ENCODE results near the gene CHMP4A. TPM values are rescaled to one million over a fixed set of nuclear protein-coding genes. Genes with fewer than 3 reads are reported as not detected.
"Not testable (repeated sequence)": the region's sequence is repeated elsewhere in the genome, so short reads cannot be mapped to it uniquely, and the experiment has no call there.

Gene CHMP4A
- total RNA-seq, 4 donors from 2014 or later, result 51.8 to 82.7 (median 64.7) TPM

GRCh38 chr14:24219080-24219479 lies 5.8 kb upstream of the CHMP4A start:
- ATAC-seq (ENCODE audit: low FRiP score) (no peak), DNase-seq (ENCODE audit: low spot score) (no peak)
- TF ChIP-seq CTCF (IDR thresholded peaks at IDR 0.05), result no peak

DNA sequence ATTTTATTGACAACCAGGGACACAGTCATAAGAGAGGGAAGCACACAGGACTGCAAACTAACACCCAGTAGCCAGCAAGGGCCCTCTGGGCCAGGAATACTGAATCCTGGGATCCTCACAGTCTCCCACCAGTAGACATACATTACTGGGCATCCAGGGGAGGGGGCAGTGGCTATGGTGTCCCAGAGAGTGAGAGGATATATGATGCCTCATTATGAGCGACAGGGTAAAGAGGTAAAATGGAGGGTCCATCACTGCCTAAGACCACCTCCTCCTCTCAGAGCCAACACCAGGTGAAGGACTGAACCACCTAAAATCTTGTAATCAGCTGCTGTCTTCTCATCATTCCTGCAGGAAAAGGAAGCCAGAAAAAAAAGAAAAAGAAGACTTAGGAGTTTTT lies 3.6 kb upstream of the CHMP4A start:
- DNase-seq (ENCODE audit: low spot score); ATAC-seq (ENCODE audit: low FRiP score): not testable (repeated sequence)

DNA sequence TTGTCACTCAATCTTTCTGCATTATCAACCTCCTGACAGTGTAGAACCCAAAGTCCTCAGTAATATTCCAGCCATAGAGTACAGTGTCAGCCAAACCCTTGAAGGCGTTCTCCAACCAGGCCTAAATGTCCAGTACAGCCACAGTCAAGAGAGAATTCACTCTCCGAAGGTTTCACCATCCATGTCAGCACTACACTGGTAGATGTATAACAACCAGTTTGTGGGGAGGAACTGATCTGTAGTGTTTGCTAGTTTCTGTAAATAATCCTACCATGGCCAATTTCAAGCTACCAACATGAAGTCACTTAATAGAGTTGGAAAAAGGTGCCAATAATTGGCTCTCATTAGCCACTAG lies 3.0 kb upstream of the CHMP4A start:
- no peak for TF ChIP-seq CTCF (IDR thresholded peaks at IDR 0.05)
- ATAC-seq (ENCODE audit: low FRiP score), result no peak

GRCh38 chr14:24215495-24216344 lies 2.4 kb upstream of the CHMP4A start, which contains the start of gene MDP1:
TSS of gene MDP1 (minus strand) at chr14:24216066. CDS start at chr14:24215955, 111 bp downstream.
- peak; percentile 63 for ATAC-seq (ENCODE audit: low FRiP score)
- TF ChIP-seq CTCF (IDR thresholded peaks at IDR 0.05), result no peak
- peak; percentile 62 for DNase-seq (ENCODE audit: low spot score)

More for the DNA sequence above, 3.0 kb upstream of the CHMP4A start:
- no peak for DNase-seq (ENCODE audit: low spot score)

DNA sequence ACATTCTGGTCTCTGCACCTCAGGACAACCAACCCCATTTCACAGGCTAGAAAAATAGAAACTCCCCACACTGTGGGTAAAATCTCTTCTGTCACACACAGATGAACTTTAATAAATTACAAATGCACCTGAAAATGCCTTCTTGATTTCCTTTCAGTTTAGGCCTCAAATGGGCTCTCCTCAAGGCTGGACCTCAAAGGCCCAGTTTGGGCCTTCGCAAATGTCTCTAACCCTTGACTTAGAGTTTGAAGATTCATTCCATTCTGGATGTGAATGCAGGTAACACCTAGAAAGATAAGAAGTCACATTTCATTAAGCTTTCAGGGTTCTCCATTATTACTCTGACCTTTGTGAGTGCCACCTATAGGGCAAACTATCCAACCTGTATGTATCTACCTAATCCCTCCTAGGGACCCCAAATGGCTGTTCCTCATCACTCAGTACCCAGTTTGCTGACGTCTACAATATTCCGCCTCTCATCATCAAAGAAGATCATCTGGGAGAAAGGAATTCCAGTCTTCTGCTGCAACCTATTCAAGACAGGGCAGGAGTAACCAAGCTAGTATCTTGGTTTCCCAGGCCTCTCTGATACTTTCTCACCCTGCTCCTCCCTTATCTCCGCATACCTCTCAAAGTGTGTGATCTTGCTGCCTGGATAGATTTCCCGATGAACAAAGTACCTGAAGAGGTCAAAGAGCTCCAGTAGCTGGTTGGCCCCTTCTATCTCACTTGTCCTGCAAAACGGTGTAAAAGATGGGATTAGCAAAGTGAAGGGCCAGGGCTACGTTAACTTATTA lies 776 bp upstream of the CHMP4A start:
- no peak for DNase-seq (ENCODE audit: low spot score)
- no peak for ATAC-seq (ENCODE audit: low FRiP score)
- TF ChIP-seq CTCF (IDR thresholded peaks at IDR 0.05), result no peak

GRCh38 chr14:24211311-24211710 lies 2.0 kb downstream of the CHMP4A start:
- TF ChIP-seq CTCF (IDR thresholded peaks at IDR 0.05), result no peak
- DNase-seq (ENCODE audit: low spot score) (no peak), ATAC-seq (ENCODE audit: low FRiP score) (no peak)

DNA sequence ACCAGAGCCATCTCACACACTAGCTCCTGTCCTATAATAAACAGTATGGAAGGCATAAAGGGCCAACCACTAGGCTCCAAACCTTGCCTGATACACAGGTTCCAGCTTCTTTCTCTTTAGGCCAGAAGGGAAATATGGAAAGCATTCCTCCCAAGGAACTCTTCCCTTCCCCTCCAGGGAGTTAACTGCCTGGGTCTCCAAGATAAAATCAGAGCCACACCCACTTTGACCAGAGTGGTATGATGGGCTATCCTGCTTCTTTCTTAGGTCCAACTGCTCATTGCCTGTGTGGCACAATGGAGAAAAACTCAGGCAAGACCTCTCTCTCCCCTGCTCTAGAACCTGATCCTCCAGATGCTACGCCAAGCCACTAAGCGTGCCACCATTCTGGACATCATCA lies 5.7 kb downstream of the CHMP4A start:
- no peak for DNase-seq (ENCODE audit: low spot score)
- no peak for TF ChIP-seq CTCF (IDR thresholded peaks at IDR 0.05)
- ATAC-seq (ENCODE audit: low FRiP score), result no peak
